Measurements from ENCODE around the gene LMX1B. TPM values are rescaled to one million over a fixed set of nuclear protein-coding genes. Genes with fewer than 3 reads are reported as not detected.

Gene LMX1B
- total RNA-seq, 1 experiment from 2014 or later, result 12.4 TPM

DNA sequence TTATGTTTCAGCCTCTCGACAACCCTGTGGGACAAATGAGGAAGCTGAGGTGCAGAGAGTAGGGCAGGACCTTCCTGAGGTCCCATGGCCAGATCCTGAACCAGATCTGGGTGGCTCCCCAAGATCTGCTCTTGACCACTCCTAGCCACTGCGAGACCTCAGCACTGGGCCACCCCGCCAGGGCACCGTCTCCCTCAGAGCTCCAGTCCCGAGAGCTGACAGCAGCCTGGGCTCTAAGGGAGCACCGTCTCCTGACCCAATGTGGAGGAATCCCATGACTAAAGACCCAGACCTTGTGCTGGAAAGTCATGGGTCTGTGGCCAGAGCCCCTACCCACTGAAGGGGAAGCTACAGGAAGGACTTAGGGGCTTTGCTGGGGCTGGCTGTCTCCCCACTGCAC, 4.5 kb upstream of the LMX1B start:
- ATAC-seq, result no peak
- Mint-ChIP-seq H3K36me3 (no peaks in the 10 kb centered on the region), H3K27ac (no peak overlapping the region), H3K9me3 (no peaks in the 10 kb centered on the region), H3K4me1 (peaks cover 15% of the 10 kb centered on the region), H3K27me3 (ENCODE audit: low read depth) (peaks cover 82% of the 10 kb centered on the region), H3K4me3 (no peak overlapping the region)
- CTCF ChIA-PET, result interaction anchor here (0.8 to 4.2 kb wide), 12 partner anchors 10 to 173 kb away, joined by 3 to 17 read pairs (median 7); no protein-coding TSS in a partner anchor
- TF ChIP-seq, protein P1, sequence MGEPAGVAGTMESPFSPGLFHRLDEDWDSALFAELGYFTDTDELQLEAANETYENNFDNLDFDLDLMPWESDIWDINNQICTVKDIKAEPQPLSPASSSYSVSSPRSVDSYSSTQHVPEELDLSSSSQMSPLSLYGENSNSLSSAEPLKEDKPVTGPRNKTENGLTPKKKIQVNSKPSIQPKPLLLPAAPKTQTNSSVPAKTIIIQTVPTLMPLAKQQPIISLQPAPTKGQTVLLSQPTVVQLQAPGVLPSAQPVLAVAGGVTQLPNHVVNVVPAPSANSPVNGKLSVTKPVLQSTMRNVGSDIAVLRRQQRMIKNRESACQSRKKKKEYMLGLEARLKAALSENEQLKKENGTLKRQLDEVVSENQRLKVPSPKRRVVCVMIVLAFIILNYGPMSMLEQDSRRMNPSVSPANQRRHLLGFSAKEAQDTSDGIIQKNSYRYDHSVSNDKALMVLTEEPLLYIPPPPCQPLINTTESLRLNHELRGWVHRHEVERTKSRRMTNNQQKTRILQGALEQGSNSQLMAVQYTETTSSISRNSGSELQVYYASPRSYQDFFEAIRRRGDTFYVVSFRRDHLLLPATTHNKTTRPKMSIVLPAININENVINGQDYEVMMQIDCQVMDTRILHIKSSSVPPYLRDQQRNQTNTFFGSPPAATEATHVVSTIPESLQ (CRISPR knock-in tag; IDR thresholded peaks at IDR 0.05), result no peak
- TF ChIP-seq, protein P2, sequence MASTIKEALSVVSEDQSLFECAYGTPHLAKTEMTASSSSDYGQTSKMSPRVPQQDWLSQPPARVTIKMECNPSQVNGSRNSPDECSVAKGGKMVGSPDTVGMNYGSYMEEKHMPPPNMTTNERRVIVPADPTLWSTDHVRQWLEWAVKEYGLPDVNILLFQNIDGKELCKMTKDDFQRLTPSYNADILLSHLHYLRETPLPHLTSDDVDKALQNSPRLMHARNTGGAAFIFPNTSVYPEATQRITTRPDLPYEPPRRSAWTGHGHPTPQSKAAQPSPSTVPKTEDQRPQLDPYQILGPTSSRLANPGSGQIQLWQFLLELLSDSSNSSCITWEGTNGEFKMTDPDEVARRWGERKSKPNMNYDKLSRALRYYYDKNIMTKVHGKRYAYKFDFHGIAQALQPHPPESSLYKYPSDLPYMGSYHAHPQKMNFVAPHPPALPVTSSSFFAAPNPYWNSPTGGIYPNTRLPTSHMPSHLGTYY (CRISPR knock-in tag; IDR thresholded peaks at IDR 0.05), result no peak
- TF ChIP-seq NR1H2 (CRISPR knock-in tag; IDR thresholded peaks at IDR 0.05), result no peak
- TF ChIP-seq CREB1 (CRISPR knock-in tag; IDR thresholded peaks at IDR 0.05), result no peak
- TF ChIP-seq, protein P3, sequence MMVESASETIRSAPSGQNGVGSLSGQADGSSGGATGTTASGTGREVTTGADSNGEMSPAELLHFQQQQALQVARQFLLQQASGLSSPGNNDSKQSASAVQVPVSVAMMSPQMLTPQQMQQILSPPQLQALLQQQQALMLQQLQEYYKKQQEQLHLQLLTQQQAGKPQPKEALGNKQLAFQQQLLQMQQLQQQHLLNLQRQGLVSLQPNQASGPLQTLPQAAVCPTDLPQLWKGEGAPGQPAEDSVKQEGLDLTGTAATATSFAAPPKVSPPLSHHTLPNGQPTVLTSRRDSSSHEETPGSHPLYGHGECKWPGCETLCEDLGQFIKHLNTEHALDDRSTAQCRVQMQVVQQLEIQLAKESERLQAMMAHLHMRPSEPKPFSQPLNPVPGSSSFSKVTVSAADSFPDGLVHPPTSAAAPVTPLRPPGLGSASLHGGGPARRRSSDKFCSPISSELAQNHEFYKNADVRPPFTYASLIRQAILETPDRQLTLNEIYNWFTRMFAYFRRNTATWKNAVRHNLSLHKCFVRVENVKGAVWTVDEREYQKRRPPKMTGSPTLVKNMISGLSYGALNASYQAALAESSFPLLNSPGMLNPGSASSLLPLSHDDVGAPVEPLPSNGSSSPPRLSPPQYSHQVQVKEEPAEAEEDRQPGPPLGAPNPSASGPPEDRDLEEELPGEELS (CRISPR knock-in tag; IDR thresholded peaks at IDR 0.05), result no peak
- TF ChIP-seq, protein P4, sequence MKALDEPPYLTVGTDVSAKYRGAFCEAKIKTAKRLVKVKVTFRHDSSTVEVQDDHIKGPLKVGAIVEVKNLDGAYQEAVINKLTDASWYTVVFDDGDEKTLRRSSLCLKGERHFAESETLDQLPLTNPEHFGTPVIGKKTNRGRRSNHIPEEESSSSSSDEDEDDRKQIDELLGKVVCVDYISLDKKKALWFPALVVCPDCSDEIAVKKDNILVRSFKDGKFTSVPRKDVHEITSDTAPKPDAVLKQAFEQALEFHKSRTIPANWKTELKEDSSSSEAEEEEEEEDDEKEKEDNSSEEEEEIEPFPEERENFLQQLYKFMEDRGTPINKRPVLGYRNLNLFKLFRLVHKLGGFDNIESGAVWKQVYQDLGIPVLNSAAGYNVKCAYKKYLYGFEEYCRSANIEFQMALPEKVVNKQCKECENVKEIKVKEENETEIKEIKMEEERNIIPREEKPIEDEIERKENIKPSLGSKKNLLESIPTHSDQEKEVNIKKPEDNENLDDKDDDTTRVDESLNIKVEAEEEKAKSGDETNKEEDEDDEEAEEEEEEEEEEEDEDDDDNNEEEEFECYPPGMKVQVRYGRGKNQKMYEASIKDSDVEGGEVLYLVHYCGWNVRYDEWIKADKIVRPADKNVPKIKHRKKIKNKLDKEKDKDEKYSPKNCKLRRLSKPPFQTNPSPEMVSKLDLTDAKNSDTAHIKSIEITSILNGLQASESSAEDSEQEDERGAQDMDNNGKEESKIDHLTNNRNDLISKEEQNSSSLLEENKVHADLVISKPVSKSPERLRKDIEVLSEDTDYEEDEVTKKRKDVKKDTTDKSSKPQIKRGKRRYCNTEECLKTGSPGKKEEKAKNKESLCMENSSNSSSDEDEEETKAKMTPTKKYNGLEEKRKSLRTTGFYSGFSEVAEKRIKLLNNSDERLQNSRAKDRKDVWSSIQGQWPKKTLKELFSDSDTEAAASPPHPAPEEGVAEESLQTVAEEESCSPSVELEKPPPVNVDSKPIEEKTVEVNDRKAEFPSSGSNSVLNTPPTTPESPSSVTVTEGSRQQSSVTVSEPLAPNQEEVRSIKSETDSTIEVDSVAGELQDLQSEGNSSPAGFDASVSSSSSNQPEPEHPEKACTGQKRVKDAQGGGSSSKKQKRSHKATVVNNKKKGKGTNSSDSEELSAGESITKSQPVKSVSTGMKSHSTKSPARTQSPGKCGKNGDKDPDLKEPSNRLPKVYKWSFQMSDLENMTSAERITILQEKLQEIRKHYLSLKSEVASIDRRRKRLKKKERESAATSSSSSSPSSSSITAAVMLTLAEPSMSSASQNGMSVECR (CRISPR knock-in tag; IDR thresholded peaks at IDR 0.05; ENCODE audit: borderline replicate concordance), result no peak
- TF ChIP-seq, protein P5, sequence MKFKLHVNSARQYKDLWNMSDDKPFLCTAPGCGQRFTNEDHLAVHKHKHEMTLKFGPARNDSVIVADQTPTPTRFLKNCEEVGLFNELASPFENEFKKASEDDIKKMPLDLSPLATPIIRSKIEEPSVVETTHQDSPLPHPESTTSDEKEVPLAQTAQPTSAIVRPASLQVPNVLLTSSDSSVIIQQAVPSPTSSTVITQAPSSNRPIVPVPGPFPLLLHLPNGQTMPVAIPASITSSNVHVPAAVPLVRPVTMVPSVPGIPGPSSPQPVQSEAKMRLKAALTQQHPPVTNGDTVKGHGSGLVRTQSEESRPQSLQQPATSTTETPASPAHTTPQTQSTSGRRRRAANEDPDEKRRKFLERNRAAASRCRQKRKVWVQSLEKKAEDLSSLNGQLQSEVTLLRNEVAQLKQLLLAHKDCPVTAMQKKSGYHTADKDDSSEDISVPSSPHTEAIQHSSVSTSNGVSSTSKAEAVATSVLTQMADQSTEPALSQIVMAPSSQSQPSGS (CRISPR knock-in tag; IDR thresholded peaks at IDR 0.05; ENCODE audit: borderline replicate concordance, low read depth), result no peak
- no peak for TF ChIP-seq IRF2 (CRISPR knock-in tag; IDR thresholded peaks at IDR 0.05; ENCODE audit: borderline replicate concordance, low read depth)
- no peak for TF ChIP-seq HMGA2 (CRISPR knock-in tag; IDR thresholded peaks at IDR 0.05)
- TF ChIP-seq, protein P6, sequence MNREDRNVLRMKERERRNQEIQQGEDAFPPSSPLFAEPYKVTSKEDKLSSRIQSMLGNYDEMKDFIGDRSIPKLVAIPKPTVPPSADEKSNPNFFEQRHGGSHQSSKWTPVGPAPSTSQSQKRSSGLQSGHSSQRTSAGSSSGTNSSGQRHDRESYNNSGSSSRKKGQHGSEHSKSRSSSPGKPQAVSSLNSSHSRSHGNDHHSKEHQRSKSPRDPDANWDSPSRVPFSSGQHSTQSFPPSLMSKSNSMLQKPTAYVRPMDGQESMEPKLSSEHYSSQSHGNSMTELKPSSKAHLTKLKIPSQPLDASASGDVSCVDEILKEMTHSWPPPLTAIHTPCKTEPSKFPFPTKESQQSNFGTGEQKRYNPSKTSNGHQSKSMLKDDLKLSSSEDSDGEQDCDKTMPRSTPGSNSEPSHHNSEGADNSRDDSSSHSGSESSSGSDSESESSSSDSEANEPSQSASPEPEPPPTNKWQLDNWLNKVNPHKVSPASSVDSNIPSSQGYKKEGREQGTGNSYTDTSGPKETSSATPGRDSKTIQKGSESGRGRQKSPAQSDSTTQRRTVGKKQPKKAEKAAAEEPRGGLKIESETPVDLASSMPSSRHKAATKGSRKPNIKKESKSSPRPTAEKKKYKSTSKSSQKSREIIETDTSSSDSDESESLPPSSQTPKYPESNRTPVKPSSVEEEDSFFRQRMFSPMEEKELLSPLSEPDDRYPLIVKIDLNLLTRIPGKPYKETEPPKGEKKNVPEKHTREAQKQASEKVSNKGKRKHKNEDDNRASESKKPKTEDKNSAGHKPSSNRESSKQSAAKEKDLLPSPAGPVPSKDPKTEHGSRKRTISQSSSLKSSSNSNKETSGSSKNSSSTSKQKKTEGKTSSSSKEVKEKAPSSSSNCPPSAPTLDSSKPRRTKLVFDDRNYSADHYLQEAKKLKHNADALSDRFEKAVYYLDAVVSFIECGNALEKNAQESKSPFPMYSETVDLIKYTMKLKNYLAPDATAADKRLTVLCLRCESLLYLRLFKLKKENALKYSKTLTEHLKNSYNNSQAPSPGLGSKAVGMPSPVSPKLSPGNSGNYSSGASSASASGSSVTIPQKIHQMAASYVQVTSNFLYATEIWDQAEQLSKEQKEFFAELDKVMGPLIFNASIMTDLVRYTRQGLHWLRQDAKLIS (CRISPR knock-in tag; IDR thresholded peaks at IDR 0.05; ENCODE audit: borderline replicate concordance), result no peak
- POLR2A ChIA-PET, result interaction anchor here (0.6 to 1.2 kb wide), 2 partner anchors 68 to 96 kb away, joined by 3 to 4 read pairs; no protein-coding TSS in a partner anchor
- no peak for DNase-seq (ENCODE audit: low spot score)

All from WTC11 (cell line).